ENCODE data around the gene UBQLN3. TPM values are rescaled to one million over a fixed set of nuclear protein-coding genes. Genes with fewer than 3 reads are reported as not detected.

The UBQLN3 gene
- total RNA-seq, 1 donor from 2014 or later: not detected

GRCh38 chr11:5486421-5486820 lies 23.3 kb downstream of the UBQLN3 start:
- no peaks in the 10 kb centered on the region for H3K79me2 ChIP-seq (ENCODE audit: insufficient read depth, low read length)
- peaks cover 3% of the 10 kb centered on the region for H3K4me1 Mint-ChIP-seq (ENCODE audit: low read depth, unreplicated experiment)
- no peak overlapping the region for H3K9ac ChIP-seq (ENCODE audit: low read length)
- H3K27me3 Mint-ChIP-seq (ENCODE audit: low read depth, unreplicated experiment): no peaks in the 10 kb centered on the region
- TF ChIP-seq CTCF (IDR thresholded peaks at IDR 0.05; ENCODE audit: insufficient read depth, low read depth, low read length) (no peak), EZH2 (IDR thresholded peaks at IDR 0.05; ENCODE audit: insufficient read depth, low read length) (no peak)
- no peak overlapping the region for H3K4me3 ChIP-seq (ENCODE audit: insufficient read depth, low read depth, low read length)
- no peaks in the 10 kb centered on the region for H4K20me1 ChIP-seq (ENCODE audit: insufficient read depth, low read length)
- no peak overlapping the region for H3K4me2 ChIP-seq (ENCODE audit: low read length)
- no peaks in the 10 kb centered on the region for H3K36me3 Mint-ChIP-seq (ENCODE audit: low read depth, unreplicated experiment)
- H3K27ac ChIP-seq (ENCODE audit: low read depth, low read length): no peak overlapping the region
- no peak overlapping the region for H3K27ac Mint-ChIP-seq (ENCODE audit: unreplicated experiment)
- H3K36me3 ChIP-seq (ENCODE audit: insufficient read depth, low read length): no peaks in the 10 kb centered on the region
- DNase-seq (ENCODE audit: low read depth) (no peak), FAIRE-seq (no peak)
- no peak overlapping the region for H3K4me3 Mint-ChIP-seq (ENCODE audit: unreplicated experiment)
- no peak overlapping the region for H2AFZ ChIP-seq (ENCODE audit: low read depth, low read length)
- no peaks in the 10 kb centered on the region for H3K9me3 Mint-ChIP-seq (ENCODE audit: unreplicated experiment)
- no peaks in the 10 kb centered on the region for H3K9me3 ChIP-seq (ENCODE audit: insufficient read depth, low read depth, low read length)
- H3K4me1 ChIP-seq (ENCODE audit: insufficient read depth, low read length): no peaks in the 10 kb centered on the region
- H3K27me3 ChIP-seq (ENCODE audit: insufficient read depth, low read length): no peaks in the 10 kb centered on the region

GRCh38 chr11:5486003-5486402 lies 23.8 kb downstream of the UBQLN3 start:
- H2AFZ ChIP-seq (ENCODE audit: low read depth, low read length): no peak overlapping the region
- no peak overlapping the region for H3K27ac Mint-ChIP-seq (ENCODE audit: unreplicated experiment)
- FAIRE-seq: no peak

More at GRCh38 chr11:5486003-5486402, 23.8 kb downstream of the UBQLN3 start:
- Mint-ChIP-seq H3K9me3 (ENCODE audit: unreplicated experiment) (no peaks in the 10 kb centered on the region), H3K27me3 (ENCODE audit: low read depth, unreplicated experiment) (no peaks in the 10 kb centered on the region), H3K36me3 (ENCODE audit: low read depth, unreplicated experiment) (no peaks in the 10 kb centered on the region), H3K4me1 (ENCODE audit: low read depth, unreplicated experiment) (peaks cover 3% of the 10 kb centered on the region), H3K4me3 (ENCODE audit: unreplicated experiment) (no peak overlapping the region)
- Histone ChIP-seq H4K20me1 (ENCODE audit: insufficient read depth, low read length) (no peaks in the 10 kb centered on the region), H3K27ac (ENCODE audit: low read depth, low read length) (no peak overlapping the region), H3K9ac (ENCODE audit: low read length) (no peak overlapping the region), H3K27me3 (ENCODE audit: insufficient read depth, low read length) (no peaks in the 10 kb centered on the region), H3K9me3 (ENCODE audit: insufficient read depth, low read depth, low read length) (no peaks in the 10 kb centered on the region), H3K4me1 (ENCODE audit: insufficient read depth, low read length) (no peaks in the 10 kb centered on the region), H3K36me3 (ENCODE audit: insufficient read depth, low read length) (no peaks in the 10 kb centered on the region), H3K4me2 (ENCODE audit: low read length) (no peak overlapping the region), H3K4me3 (ENCODE audit: insufficient read depth, low read depth, low read length) (no peak overlapping the region), H3K79me2 (ENCODE audit: insufficient read depth, low read length) (no peaks in the 10 kb centered on the region)
- TF ChIP-seq CTCF (IDR thresholded peaks at IDR 0.05; ENCODE audit: insufficient read depth, low read depth, low read length): no peak
- TF ChIP-seq EZH2 (IDR thresholded peaks at IDR 0.05; ENCODE audit: insufficient read depth, low read length): no peak
- DNase-seq (ENCODE audit: low read depth): no peak
